Heart left ventricle (tissue), 13 donors: Measurements from ENCODE around the gene POLR2L.

Source experiments
- POLR2A ChIP-seq, 2 donors: fragments of 450-650 bp; IDR thresholded peaks; one replicate each; pipeline ENCODE4 v1.6.1; 2017; ENCODE audit warnings: antibody characterized with exemption in 2 of 2, mild to moderate bottlenecking in 2 of 2, moderate library complexity in 2 of 2
- TF ChIP-seq, protein P1 (sequence below), 12 donors: fragments of 200-600 bp; sonication (generic) in 4 of 12; IDR thresholded peaks; one replicate each; pipeline versions ENCODE4 v1.5.0 to v1.8.0; 2018 to 2022; ENCODE audit warnings: antibody characterized with exemption in 12 of 12, mild to moderate bottlenecking in 5 of 12
- donor health status: ischemic (EF 13 %, LVEDD 7.1; RV severe dilation, severe dysfunction).
- donor health status: DM: no; HTN: yes; CAD: no.
- donor health status: DM: no; HTN: no; CAD: no.
- donor health status: ischemic (EF 25% LVEDD 6.9; RV normal size, moderate dysfunction).
- donor health status: ischemic (EF 25% LVEDD 5.7; RV mildly dilated, moderate dysfunction).
- donor health status: ischemic (EF 35%, LVEDD 5.7; RV mildly dilated, moderate dysfunction).
- donor health status: nonischemic (EF 11% LVEDD 7.7; RV severe dilation, severe dysfunction).
- donor health status: DM: yes; HTN: yes; CAD: no.
- donor health status: PGD.
- donor health status: ischemic (EF 29% LVEDD 5.4; RV normal size, mild dysfunction).
- donor health status: nonischemic (EF 23%, LVEDD 6.1; RV moderate dilation, normal function).

DNA sequence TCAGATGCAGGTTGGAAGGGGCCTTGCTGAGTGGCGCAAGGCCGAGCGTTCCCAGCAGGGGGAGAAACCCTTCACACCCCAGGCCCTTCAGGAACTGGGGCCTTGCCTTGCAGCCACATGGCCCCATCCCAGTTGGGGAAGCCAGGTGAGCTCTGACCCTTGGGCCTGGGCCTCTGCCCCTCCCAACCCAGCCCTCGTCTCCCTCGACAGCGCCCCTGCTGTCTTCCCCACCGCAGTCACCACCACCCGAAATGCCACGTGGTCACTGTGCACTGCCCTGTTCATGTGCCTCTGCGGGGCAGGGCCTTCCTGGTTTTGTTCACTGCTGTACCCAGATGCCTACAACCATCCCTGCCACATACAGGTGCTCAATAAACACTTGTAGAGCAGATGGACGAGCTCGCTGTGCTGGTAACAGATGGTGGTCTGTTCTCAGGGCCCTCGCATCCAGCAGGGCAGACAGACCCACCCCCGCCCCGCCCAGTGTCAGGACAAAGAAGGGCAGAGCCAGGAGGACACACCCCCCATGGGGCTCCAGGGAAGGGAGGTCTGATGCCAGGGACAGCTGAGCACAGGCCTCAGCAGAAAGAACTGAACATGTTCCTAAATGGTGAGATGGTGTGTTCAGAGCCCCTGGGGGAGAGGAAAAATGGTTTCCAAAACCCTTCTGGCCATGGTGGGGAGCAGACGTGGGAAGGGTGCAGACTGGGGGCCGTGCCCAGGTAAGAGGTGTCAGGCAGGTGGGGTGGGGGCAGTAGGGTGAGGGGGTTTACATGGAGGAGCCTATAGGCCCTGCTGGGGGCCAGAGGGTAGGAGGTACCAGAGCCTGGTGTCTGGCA is 3.7 kb downstream of the POLR2L start:
- TF ChIP-seq, protein P1, sequence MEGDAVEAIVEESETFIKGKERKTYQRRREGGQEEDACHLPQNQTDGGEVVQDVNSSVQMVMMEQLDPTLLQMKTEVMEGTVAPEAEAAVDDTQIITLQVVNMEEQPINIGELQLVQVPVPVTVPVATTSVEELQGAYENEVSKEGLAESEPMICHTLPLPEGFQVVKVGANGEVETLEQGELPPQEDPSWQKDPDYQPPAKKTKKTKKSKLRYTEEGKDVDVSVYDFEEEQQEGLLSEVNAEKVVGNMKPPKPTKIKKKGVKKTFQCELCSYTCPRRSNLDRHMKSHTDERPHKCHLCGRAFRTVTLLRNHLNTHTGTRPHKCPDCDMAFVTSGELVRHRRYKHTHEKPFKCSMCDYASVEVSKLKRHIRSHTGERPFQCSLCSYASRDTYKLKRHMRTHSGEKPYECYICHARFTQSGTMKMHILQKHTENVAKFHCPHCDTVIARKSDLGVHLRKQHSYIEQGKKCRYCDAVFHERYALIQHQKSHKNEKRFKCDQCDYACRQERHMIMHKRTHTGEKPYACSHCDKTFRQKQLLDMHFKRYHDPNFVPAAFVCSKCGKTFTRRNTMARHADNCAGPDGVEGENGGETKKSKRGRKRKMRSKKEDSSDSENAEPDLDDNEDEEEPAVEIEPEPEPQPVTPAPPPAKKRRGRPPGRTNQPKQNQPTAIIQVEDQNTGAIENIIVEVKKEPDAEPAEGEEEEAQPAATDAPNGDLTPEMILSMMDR (IDR thresholded peaks at IDR 0.05): peak in 5 of 12 donors; percentile 8 to 33 (median 14)
- no peak for TF ChIP-seq POLR2A (IDR thresholded peaks at IDR 0.05)
